Measurements from ENCODE around the gene CSNK1G2. TPM values are rescaled to one million over a fixed set of nuclear protein-coding genes. Genes with fewer than 3 reads are reported as not detected.

The CSNK1G2 gene
- total RNA-seq: 10 to 100 TPM; 31.5 to 76.7 (median 68.2) TPM

DNA sequence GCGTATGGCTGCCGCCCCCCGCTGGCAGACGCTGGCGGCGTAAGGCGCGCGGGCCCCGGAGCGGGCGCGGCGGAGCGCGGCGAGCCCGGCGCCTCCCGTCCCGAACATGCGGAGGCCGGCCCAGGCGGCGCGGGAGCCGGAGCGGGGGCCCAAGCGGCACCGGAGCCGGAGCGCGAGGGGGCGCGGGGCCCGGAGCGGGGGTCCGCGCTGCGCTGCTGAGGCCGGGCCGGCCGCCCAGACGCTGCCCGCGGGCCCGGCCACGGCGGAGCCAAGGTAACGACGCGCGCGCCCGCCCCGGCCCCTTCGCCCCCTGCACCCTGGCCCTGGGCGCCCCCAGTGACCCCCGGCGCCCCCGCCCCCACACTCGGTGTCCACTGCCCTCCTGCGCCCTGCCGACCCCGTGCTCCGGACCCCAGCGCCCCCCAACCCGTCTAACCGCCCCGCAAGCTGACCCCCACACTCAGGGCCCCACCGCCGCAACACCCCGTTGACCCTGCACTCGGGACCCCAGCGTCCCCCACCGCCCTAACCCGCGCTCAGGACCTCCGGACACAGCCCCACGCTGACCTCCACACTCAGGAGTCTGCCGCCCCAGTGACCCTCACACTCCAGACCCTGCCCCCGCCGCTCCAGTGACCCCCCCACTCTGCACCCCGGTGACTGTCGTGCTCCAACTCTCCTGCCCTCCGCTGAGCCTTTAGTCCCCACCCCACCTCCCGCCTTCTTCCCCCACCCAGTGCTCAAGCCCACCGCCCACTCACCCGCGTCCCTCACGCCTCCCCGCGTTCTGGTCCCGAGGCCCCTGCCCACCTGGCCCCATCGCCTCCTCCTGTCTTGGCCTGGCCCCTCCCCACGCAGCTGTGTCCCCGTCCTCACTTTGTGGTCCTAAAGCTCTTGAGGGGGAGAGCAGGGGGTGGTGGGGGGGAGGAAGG lies at the start of gene CSNK1G2:
CSNK1G2 (plus strand) TSS at position 27 of the 932 bp plus-strand sequence. CDS start 28,601 bp downstream, outside the sequence.
- DNase-seq (ENCODE audit: low spot score in 2 of 2): peak in 1 of 2 donors; percentile 41
- TF ChIP-seq POLR2A (IDR thresholded peaks at IDR 0.05): no peak
- TF ChIP-seq, protein P1, sequence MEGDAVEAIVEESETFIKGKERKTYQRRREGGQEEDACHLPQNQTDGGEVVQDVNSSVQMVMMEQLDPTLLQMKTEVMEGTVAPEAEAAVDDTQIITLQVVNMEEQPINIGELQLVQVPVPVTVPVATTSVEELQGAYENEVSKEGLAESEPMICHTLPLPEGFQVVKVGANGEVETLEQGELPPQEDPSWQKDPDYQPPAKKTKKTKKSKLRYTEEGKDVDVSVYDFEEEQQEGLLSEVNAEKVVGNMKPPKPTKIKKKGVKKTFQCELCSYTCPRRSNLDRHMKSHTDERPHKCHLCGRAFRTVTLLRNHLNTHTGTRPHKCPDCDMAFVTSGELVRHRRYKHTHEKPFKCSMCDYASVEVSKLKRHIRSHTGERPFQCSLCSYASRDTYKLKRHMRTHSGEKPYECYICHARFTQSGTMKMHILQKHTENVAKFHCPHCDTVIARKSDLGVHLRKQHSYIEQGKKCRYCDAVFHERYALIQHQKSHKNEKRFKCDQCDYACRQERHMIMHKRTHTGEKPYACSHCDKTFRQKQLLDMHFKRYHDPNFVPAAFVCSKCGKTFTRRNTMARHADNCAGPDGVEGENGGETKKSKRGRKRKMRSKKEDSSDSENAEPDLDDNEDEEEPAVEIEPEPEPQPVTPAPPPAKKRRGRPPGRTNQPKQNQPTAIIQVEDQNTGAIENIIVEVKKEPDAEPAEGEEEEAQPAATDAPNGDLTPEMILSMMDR (IDR thresholded peaks at IDR 0.05): peak in 1 of 3 donors; percentile 21
- no peaks in the 10 kb centered on the region for H3K36me3 ChIP-seq
- intact Hi-C loops (cut with DNase I; ENCODE audit: low total_unique reads): no loop called here
- no peaks in the 10 kb centered on the region for H3K27me3 ChIP-seq
- H3K4me1 ChIP-seq: peaks cover 8 to 15% of the 10 kb centered on the region in 2 donors
- H3K9me3 ChIP-seq: no peaks in the 10 kb centered on the region
- peak within 1 kb of the TSS; percentile 71 to 81 (median 78) for H3K4me3 ChIP-seq
- H3K27ac ChIP-seq: peak within 1 kb of the TSS; percentile 97 to 98

DNA sequence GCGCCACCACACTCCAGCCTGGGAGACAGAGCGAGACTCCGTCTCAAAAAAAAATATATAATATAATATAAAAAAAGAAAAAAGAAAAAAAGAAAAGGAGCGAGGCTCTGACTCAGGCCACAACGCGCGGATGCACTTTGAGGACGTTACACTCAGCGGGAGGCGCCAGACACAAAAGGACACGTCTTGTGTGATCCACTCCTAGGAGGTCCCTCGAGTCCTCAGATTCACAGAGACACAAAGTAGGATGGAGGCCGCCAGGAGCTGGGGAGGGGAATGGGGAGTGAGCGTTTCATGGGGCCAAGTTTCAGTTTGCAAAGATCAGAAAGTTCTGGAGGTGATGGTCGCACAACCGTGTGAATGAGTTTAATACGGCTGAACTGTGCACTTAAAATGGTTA lies 47.2 kb upstream of the CSNK1G2 start:
- Histone ChIP-seq H3K4me1 (no peaks in the 10 kb centered on the region), H3K9me3 (no peaks in the 10 kb centered on the region), H3K36me3 (no peaks in the 10 kb centered on the region), H3K4me3 (no peak overlapping the region), H3K27ac (no peak overlapping the region), H3K27me3 (no peaks in the 10 kb centered on the region)
- TF ChIP-seq, protein P1 (IDR thresholded peaks at IDR 0.05): no peak
- TF ChIP-seq POLR2AphosphoS5 (IDR thresholded peaks at IDR 0.05): no peak
- TF ChIP-seq POLR2A (IDR thresholded peaks at IDR 0.05): no peak
- no peak for DNase-seq (ENCODE audit: low spot score in 2 of 2)
- intact Hi-C loops (cut with DNase I; ENCODE audit: low total_unique reads): loop anchor here (5.0 kb wide), 1 partner anchor 384 kb away; no protein-coding TSS in a partner anchor

DNA sequence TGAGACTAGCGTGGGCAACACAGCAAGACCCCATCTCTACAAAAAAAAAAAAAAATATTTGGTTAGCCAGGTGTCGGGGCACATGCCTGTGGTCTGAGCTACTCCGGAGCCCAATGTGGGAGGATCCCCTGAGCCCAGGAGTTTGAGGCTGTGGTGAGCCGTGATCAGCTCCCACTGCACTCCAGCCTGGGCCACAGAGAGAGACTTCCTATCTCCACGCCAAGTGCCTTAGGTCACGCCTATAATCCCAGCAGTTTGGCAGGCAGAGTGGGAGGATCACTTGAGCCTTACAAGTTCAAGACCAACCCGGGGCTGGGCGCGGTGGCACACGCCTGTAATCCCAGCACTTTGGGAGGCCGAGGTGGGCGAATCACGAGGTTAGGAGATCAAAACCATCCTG lies 44.5 kb upstream of the CSNK1G2 start:
- H3K36me3 ChIP-seq: no peaks in the 10 kb centered on the region
- TF ChIP-seq POLR2AphosphoS5 (IDR thresholded peaks at IDR 0.05) (no peak), POLR2A (IDR thresholded peaks at IDR 0.05) (no peak)
- TF ChIP-seq, protein P1 (IDR thresholded peaks at IDR 0.05): no peak
- intact Hi-C loops (cut with DNase I; ENCODE audit: low total_unique reads): loop anchor here (5.0 kb wide), 1 partner anchor 814 kb away; no protein-coding TSS in a partner anchor
- H3K27ac ChIP-seq: peak overlapping the region in 1 of 2 donors; percentile 48
- no peak for DNase-seq (ENCODE audit: low spot score in 2 of 2)
- no peaks in the 10 kb centered on the region for H3K27me3 ChIP-seq
- no peaks in the 10 kb centered on the region for H3K9me3 ChIP-seq
- no peaks in the 10 kb centered on the region for H3K4me1 ChIP-seq
- H3K4me3 ChIP-seq: no peak overlapping the region

DNA sequence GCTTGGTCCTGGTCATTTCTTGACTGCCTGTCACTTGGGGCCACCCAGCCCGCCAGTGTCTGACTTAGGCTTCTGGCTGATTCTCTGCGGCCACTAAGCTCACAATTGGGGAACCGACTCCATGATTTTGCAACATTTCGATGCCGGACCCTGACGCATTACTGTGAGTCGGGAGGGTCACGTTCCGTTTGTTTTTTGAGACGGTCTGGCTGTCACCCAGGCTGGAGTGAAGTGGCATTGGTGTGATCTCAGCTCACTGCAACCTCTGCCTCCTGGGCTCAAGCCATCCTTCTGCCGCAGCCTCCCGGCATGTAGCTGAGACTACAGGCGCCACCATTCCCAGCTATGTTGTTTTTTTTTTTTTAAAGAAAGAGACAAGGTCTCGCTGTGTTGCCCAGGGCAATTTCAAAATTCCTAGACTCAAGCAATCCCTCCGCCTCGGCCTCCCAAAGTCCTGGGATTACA lies 39.0 kb upstream of the CSNK1G2 start:
- Histone ChIP-seq H3K27me3 (no peaks in the 10 kb centered on the region), H3K27ac (no peak overlapping the region)

More for the DNA sequence above, 39.0 kb upstream of the CSNK1G2 start:
- intact Hi-C loops (cut with DNase I; ENCODE audit: low total_unique reads): loop anchor here (10.0 kb wide), 1 partner anchor 193 kb away; the partner anchor contains the start of genes IZUMO4 and MOB3A
- no peak for TF ChIP-seq POLR2A (IDR thresholded peaks at IDR 0.05)
- TF ChIP-seq, protein P1 (IDR thresholded peaks at IDR 0.05): no peak
- TF ChIP-seq POLR2AphosphoS5 (IDR thresholded peaks at IDR 0.05): no peak
- peaks cover 4 to 5% of the 10 kb centered on the region in 2 donors for H3K4me1 ChIP-seq
- H3K9me3 ChIP-seq: no peaks in the 10 kb centered on the region
- no peaks in the 10 kb centered on the region for H3K36me3 ChIP-seq
- H3K4me3 ChIP-seq: no peak overlapping the region
- DNase-seq (ENCODE audit: low spot score in 2 of 2): no peak
